ENCODE measurements around the gene TBCCD1.
A peak's percentile ranks its signal among the peaks of the same experiment; 100 is the strongest.
"Not testable (repeated sequence)": the region's sequence is repeated elsewhere in the genome, so short reads cannot be mapped to it uniquely, and the experiment has no call there.

Gene TBCCD1

DNA sequence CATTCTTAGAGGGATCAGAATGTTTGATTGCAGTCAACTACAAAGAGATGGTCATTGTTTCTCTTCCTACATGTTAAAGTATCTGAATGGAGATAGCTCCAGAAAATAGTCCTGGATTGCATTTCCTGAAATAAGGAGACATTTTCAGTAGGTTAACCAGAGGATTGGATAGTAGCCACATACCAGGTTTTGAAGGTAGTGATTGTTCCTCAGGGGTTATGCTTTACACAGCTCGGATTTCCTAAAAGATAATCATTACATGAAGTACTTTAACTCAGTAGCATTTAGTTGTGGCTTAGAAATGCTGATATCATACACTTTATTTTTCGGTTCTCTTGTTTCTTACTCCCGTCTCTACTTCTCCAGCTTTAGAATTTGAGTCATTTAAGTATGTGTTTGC is 13.6 kb upstream of the TBCCD1 start:
- ChIA-PET POLR2A (ENCODE audit: low non-redundant PET) (no interaction called here), CTCF (interaction anchor here (0.6 kb wide), 2 partner anchors 9 to 74 kb away, joined by 3 to 5 read pairs; no protein-coding TSS in a partner anchor)
- TF ChIP-seq, protein P1, sequence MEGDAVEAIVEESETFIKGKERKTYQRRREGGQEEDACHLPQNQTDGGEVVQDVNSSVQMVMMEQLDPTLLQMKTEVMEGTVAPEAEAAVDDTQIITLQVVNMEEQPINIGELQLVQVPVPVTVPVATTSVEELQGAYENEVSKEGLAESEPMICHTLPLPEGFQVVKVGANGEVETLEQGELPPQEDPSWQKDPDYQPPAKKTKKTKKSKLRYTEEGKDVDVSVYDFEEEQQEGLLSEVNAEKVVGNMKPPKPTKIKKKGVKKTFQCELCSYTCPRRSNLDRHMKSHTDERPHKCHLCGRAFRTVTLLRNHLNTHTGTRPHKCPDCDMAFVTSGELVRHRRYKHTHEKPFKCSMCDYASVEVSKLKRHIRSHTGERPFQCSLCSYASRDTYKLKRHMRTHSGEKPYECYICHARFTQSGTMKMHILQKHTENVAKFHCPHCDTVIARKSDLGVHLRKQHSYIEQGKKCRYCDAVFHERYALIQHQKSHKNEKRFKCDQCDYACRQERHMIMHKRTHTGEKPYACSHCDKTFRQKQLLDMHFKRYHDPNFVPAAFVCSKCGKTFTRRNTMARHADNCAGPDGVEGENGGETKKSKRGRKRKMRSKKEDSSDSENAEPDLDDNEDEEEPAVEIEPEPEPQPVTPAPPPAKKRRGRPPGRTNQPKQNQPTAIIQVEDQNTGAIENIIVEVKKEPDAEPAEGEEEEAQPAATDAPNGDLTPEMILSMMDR (conservative IDR thresholded peaks at IDR 0.05; ENCODE audit: low read depth), result no peak
- no peak overlapping the region for H3K27ac ChIP-seq
- no peak for DNase-seq (ENCODE audit: low spot score)

DNA sequence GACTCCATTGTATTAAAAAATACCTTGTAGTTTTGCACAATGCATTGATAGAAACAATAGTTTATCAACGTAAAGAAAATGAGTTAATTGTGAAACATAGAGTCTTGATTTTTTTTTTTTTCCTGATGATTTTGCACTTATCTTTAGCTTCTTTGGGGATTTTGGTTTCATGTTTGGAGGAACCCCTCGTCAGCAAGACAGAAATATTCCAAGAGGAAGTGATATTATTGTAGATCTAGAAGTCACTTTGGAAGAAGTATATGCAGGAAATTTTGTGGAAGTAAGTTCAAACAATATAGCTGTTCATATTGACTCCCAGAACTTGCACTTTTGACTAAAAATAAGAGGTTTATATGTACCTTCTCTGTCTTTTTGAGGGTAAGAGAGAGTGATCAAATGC is 10.4 kb upstream of the TBCCD1 start:
- ChIA-PET CTCF (interaction anchor here (0.7 kb wide), 1 partner anchor 16 kb away, joined by 3 read pairs; no protein-coding TSS in a partner anchor), POLR2A (ENCODE audit: low non-redundant PET) (no interaction called here)
- TF ChIP-seq, protein P1 (conservative IDR thresholded peaks at IDR 0.05; ENCODE audit: low read depth), result no peak
- no peak overlapping the region for H3K27ac ChIP-seq
- no peak for DNase-seq (ENCODE audit: low spot score)

DNA sequence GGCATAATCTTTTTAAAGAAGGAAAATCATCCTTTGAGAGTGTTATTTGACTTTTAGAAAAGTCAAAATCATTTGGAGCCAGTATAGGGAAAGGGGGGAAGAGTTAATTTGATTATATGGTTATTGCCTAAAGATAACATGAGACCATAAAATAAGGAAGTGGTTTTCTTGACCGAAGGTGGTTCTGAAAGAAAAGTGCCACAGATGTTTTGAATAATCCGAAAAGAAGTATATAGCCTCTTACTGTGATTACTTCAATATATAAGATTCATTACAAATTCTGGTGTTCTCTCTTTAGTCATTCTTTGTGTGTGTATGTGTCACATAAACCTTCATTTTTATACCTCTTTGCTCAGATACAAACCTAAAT is 4.5 kb upstream of the TBCCD1 start:
- ChIA-PET CTCF (no interaction called here), POLR2A (ENCODE audit: low non-redundant PET) (no interaction called here)
- TF ChIP-seq, protein P1 (conservative IDR thresholded peaks at IDR 0.05; ENCODE audit: low read depth), result no peak
- DNase-seq (ENCODE audit: low spot score), result no peak
- H3K27ac ChIP-seq, result no peak overlapping the region

DNA sequence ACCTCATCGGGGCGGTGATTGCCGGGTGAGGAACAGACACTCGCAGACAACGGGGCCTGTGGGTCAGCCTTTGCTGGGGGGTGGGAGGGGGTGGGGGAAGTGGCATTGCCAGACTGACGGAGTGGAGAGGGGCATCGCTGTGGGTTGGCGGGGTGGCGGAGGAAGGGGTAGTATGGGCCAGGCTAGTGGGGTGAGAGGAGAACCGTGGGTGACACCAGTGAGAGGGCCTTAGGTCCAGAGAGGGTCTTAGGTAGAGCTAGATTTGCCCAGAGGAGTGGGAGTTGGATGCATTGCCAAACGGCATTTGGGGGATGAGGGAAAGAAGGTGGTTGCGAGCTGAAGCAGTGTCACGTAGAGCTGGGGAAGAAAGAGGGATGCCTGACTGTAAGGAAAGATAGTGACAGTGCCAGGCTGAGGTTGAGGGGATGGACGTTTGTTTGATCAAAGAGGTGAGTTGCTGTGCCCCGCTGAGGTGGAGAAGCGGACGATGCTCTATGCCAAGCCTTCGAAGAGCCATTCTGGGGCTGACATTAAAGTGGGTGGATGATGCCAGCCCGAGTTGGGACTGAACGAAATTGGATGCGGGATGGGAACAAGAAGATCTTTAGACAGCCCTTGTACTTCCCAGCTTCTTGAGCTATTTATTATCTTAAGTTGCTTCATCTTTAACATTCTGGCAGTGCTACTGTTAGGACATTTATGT is 4.0 kb upstream of the TBCCD1 start:
- ChIA-PET POLR2A (ENCODE audit: low non-redundant PET) (interaction anchor here (1.1 kb wide), 1 partner anchor 212 kb away, joined by 3 read pairs; the partner anchor contains the start of gene EIF4A2), CTCF (interaction anchor here (0.5 to 2.0 kb wide), 2 partner anchors 27 to 44 kb away, joined by 3 to 6 read pairs; no protein-coding TSS in a partner anchor)
- peak overlapping the region; percentile 70 for H3K27ac ChIP-seq
- no peak for DNase-seq (ENCODE audit: low spot score)
- TF ChIP-seq, protein P1 (conservative IDR thresholded peaks at IDR 0.05; ENCODE audit: low read depth), result no peak

DNA sequence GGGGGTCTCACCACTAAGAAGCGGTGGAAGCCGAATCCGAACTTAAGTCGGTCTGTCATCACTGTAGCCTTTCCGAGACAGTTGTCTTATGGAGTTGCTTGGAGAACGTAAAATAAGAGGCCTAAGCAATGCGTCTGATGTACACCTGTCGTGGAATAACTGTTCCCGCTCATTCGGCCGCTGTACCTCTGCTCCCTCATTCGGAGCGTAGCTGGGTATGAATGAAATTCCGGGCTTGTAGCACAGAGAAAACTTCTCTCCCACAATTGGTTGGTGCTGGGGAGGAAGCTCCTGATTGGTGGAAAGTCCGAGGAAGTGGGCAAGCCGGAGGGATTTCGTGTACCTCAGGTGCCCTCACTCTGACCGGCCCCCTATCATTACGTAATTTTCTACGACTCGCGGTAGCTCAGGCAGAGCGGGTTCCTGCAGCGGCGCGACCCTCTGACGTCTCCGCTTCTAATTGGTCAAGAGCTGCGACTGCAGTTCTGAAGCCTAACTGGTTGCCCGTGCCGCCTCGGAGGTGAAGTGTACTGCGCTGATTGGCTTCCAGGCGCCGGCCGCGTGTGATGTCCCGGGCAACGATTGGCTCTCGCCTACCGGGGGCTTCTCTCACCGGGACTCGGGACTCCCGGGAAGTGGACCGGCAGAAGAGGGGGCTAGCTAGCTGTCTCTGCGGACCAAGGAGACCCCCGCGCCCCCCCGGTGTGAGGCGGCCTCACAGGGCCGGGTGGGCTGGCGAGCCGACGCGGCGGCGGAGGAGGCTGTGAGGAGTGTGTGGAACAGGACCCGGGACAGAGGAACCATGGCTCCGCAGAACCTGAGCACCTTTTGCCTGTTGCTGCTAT is 3.2 kb upstream of the TBCCD1 start, which contains the start of gene DNAJB11:
Gene DNAJB11, plus strand, starts transcription at position 625 of the 845 bp plus-strand sequence. Its CDS starts 178 bp downstream, at position 803.
- peak; percentile 100 for DNase-seq (ENCODE audit: low spot score)
- H3K27ac ChIP-seq, result peak within 1 kb of the TSS; percentile 70
- POLR2A ChIA-PET (ENCODE audit: low non-redundant PET), result interaction anchor here (1.1 kb wide), 1 partner anchor 213 kb away, joined by 3 read pairs; the partner anchor contains the start of gene EIF4A2
- CTCF ChIA-PET, result interaction anchor here (0.5 to 2.0 kb wide), 4 partner anchors 28 to 184 kb away, joined by 3 to 6 read pairs (median 3); no protein-coding TSS in a partner anchor
- TF ChIP-seq, protein P1 (conservative IDR thresholded peaks at IDR 0.05; ENCODE audit: low read depth), result no peak

DNA sequence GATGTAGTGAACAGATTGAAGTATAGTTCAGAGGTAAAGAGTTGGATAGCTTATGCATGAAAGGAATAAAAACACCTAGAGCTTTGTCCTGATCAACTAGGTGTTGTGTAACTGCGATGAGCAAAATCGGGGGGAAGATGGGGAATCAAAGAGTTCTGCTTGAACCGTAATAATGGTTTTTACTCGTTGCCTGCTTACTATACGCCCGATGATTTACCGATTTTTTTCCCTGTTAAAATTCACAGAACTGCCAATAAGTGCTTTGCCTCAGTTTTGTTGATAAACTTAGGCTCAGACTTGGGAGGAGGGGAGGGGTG is 2.6 kb upstream of the TBCCD1 start:
- peak overlapping the region; percentile 70 for H3K27ac ChIP-seq
- ChIA-PET CTCF (interaction anchor here (0.5 to 2.0 kb wide), 3 partner anchors 45 to 184 kb away, joined by 3 to 6 read pairs (median 3); no protein-coding TSS in a partner anchor), POLR2A (ENCODE audit: low non-redundant PET) (no interaction called here)
- no peak for DNase-seq (ENCODE audit: low spot score)
- TF ChIP-seq, protein P1 (conservative IDR thresholded peaks at IDR 0.05; ENCODE audit: low read depth), result no peak

DNA sequence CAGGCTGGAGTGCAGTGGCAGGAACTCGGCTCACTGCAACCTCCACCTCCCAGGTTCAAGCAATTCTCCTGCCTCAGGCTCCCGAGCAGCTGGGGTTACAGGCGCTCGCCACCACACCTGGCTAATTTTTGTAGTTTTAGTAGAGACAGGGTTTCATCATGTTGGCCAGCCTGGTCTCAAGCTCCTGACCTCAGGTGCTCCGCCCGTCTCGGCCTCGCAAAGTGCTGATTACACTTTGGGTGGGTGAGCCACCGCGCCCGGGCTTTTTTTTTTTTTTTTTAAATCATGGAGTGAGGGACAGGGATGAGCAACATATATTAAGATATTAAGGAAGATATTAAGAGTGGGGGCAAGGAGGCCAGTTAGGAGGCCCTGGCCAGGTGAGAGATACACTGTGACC is 2.2 kb upstream of the TBCCD1 start:
- ChIA-PET CTCF (interaction anchor here (0.6 to 2.0 kb wide), 3 partner anchors 45 to 645 kb away, joined by 3 to 6 read pairs (median 3); no protein-coding TSS in a partner anchor), POLR2A (ENCODE audit: low non-redundant PET) (interaction anchor here (0.7 to 1.7 kb wide), 3 partner anchors 48 to 625 kb away, joined by 3 to 5 read pairs (median 3); no protein-coding TSS in a partner anchor)
- not testable (repeated sequence) for DNase-seq (ENCODE audit: low spot score)
- H3K27ac ChIP-seq, result peak overlapping the region; percentile 50

Measured in RWPE1 (cell line).